ENCODE data around the gene TBL1X. TPM values are rescaled to one million over a fixed set of nuclear protein-coding genes. Genes with fewer than 3 reads are reported as not detected.

Gene TBL1X
- total RNA-seq, 6 experiments from 2014 or later = 18.0 to 40.7 (median 20.8) TPM

DNA sequence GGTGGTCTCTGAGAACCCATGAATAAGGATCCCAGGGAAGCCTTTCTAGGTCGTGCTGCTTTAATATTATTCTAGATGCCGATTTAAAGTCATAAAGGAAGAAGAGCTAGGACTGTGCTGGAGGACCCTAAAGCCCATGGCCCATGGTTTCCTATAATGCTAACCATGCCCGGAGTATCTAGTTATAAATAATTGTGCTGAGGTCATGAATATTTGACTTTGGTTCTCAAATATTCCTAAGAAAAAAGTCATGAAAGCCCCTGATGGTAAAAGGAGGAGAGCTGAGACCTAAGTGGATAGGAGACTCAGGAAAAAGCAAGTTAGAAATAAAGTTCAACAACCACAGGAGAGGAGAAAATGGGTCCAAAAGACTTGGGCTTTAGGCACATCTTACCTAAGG, 132.0 kb downstream of the TBL1X start:
- Histone ChIP-seq H3K27me3 (no peaks in the 10 kb centered on the region), H3K36me3 (no peaks in the 10 kb centered on the region), H3K9me3 (no peaks in the 10 kb centered on the region), H3K4me1 (no peaks in the 10 kb centered on the region), H3K27ac (no peak overlapping the region), H3K4me3 (no peak overlapping the region)
- no peak for TF ChIP-seq POLR2A (IDR thresholded peaks at IDR 0.05)
- TF ChIP-seq, protein P1, sequence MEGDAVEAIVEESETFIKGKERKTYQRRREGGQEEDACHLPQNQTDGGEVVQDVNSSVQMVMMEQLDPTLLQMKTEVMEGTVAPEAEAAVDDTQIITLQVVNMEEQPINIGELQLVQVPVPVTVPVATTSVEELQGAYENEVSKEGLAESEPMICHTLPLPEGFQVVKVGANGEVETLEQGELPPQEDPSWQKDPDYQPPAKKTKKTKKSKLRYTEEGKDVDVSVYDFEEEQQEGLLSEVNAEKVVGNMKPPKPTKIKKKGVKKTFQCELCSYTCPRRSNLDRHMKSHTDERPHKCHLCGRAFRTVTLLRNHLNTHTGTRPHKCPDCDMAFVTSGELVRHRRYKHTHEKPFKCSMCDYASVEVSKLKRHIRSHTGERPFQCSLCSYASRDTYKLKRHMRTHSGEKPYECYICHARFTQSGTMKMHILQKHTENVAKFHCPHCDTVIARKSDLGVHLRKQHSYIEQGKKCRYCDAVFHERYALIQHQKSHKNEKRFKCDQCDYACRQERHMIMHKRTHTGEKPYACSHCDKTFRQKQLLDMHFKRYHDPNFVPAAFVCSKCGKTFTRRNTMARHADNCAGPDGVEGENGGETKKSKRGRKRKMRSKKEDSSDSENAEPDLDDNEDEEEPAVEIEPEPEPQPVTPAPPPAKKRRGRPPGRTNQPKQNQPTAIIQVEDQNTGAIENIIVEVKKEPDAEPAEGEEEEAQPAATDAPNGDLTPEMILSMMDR (IDR thresholded peaks at IDR 0.05) = no peak
- DNase-seq (no peak), ATAC-seq (no peak)
- WGBS (ENCODE audit: insufficient coverage, low coverage, low lambda C conversion rate, missing lambda C conversion rate) = 80% methylated on average over 3 of the region's 3 CpGs
- intact Hi-C loops (cut with DNase I) = no loop called here

DNA sequence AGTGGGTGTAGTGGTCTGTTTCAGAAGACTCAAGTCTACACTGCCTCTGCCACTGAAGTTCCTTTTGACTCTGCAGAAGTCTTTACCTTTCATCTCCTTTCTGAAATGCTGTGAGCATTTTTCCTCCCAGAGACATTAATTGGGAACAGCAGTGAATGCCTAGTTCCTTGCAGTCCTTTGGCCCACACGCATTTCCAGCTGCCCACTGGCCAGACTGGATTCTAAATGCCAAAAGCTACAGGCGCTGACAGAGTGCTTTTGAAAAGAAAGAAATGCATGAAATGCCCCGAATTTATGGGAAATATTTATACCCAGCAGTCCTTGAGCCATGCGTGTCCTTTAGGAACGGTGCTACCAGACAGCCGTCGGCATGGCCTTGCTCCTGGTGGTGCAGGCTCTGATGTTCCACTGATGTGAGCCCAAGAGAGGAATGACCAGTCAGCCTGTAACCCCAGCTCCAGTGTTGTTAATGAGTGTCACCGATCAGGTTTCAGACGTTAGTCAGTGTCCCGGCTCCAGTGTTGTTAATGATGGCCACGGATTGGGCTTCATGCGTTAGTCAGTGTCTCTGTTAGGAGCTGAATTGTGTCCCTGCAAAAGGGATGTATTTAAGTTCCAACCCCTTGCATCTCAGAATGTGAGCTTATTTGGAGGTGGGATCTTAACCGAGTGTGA, 132.6 kb downstream of the TBL1X start:
- 82% methylated on average over 10 of the region's 13 CpGs for WGBS (ENCODE audit: insufficient coverage, low coverage, low lambda C conversion rate, missing lambda C conversion rate)
- no peaks in the 10 kb centered on the region for H3K4me1 ChIP-seq
- no peak overlapping the region for H3K27ac ChIP-seq
- DNase-seq = no peak
- ATAC-seq = no peak
- intact Hi-C loops (cut with DNase I) = no loop called here
- H3K4me3 ChIP-seq = no peak overlapping the region
- no peaks in the 10 kb centered on the region for H3K27me3 ChIP-seq
- no peaks in the 10 kb centered on the region for H3K36me3 ChIP-seq
- no peak for TF ChIP-seq POLR2A (IDR thresholded peaks at IDR 0.05)
- H3K9me3 ChIP-seq = no peaks in the 10 kb centered on the region

DNA sequence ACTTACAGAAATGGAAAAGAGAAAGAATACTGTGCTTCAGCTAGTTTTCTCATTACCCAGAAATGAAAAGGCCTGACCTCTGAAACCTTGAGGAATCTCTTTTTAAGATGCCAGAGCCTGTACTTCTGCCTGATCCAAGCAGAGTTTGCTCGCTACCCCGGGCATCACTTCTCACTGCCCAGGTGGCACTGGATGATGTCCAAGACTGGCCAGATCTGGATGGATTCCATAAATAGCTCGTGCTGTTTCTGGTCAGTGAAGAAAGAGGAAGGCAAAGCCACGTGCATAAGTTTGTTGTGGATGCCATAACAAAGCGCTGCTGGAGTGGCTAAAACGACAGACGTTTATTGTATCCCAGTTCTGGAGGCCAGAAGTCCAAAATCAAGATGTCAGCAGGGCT, 133.5 kb downstream of the TBL1X start:
- no peak overlapping the region for H3K4me3 ChIP-seq
- no peak for TF ChIP-seq POLR2A (IDR thresholded peaks at IDR 0.05)
- TF ChIP-seq, protein P1 (IDR thresholded peaks at IDR 0.05) = no peak
- no peaks in the 10 kb centered on the region for H3K36me3 ChIP-seq
- intact Hi-C loops (cut with DNase I) = no loop called here
- H3K4me1 ChIP-seq = peaks cover 0 to 2% (median 0%) of the 10 kb centered on the region in 4 donors
- no peaks in the 10 kb centered on the region for H3K27me3 ChIP-seq
- peak; percentile 30 to 77 (median 57) for ATAC-seq
- H3K27ac ChIP-seq = no peak overlapping the region
- 25% methylated on average over 7 of the region's 7 CpGs for WGBS (ENCODE audit: insufficient coverage, low coverage, low lambda C conversion rate, missing lambda C conversion rate)
- H3K9me3 ChIP-seq = no peaks in the 10 kb centered on the region
- DNase-seq = peak in 1 of 3 donors; percentile 54

DNA sequence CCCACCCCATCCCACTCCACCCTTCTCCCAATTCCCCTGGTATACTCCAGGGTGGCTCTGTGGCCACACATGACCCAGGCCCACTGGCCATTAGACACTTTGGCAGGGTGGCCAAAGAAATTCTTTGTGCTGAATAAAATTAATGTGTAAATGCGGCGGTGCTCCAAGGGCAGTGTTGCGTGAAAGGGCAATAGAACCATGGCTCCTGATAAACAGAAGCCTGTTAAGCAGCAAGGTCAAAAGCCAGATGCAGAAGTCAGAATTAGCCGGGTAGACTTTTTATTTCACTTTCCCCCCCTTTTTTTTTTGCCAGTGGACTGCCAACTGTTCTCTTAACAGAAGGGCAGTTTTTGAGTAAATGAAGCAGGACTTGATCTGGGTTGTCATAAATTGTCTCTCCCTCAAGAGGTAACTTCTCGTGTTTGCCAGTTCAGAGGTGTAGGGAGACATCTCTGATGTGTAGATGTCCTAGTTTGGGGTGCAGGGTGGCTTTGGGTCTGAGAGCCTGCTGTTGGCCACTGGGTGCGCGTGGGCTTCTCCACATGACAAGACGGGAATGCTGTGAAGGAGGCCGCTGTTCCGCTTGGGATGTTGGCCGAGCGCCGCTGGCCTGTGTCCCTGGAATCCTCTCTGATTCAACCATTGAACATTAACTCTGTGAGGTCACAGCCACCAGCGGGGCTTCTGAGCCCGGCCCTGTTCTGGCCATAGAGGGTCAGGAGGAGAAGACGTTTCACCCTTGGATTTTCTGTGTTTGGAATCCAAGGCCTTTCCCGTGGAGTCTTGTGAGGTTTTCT, 139.5 kb downstream of the TBL1X start:
- no peaks in the 10 kb centered on the region for H3K27me3 ChIP-seq
- H3K36me3 ChIP-seq = no peaks in the 10 kb centered on the region
- 32% methylated on average over 13 of the region's 17 CpGs for WGBS (ENCODE audit: insufficient coverage, low coverage, low lambda C conversion rate, missing lambda C conversion rate)
- peaks cover 0 to 37% (median 14%) of the 10 kb centered on the region in 4 donors for H3K4me1 ChIP-seq
- no peak overlapping the region for H3K4me3 ChIP-seq
- H3K27ac ChIP-seq = peak overlapping the region in 2 of 3 donors; percentile 62 to 82
- intact Hi-C loops (cut with DNase I) = no loop called here
- peak; percentile 77 to 86 (median 80) for DNase-seq
- ATAC-seq = peak; percentile 83 to 92 (median 89)
- TF ChIP-seq, protein P1 (IDR thresholded peaks at IDR 0.05) = no peak
- no peak for TF ChIP-seq POLR2A (IDR thresholded peaks at IDR 0.05)
- H3K9me3 ChIP-seq = no peaks in the 10 kb centered on the region

DNA sequence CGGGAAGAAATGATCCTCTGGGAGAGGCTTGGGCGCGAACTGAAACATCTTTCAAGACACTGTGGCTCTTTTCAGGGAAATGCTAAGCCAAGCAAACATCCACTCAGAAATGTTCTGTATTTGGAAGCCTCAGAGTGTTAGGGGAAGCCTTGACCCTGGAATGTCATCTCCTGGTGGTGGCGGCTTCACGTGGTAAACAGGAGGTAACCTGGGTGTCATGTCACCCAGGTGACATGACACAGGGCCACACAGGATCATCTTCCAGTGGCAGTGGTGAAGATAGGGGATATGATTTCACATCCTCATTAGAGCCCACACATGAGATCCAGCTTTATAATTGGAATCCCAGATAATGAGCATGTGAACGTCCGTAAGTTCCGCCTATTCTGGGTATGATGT, 140.0 kb downstream of the TBL1X start:
- H3K4me1 ChIP-seq = peaks cover 0 to 37% (median 14%) of the 10 kb centered on the region in 4 donors
- no peaks in the 10 kb centered on the region for H3K36me3 ChIP-seq
- H3K9me3 ChIP-seq = no peaks in the 10 kb centered on the region
- no peaks in the 10 kb centered on the region for H3K27me3 ChIP-seq
- H3K4me3 ChIP-seq = no peak overlapping the region
- no peak for DNase-seq
- WGBS (ENCODE audit: insufficient coverage, low coverage, low lambda C conversion rate, missing lambda C conversion rate) = 38% methylated on average over 7 of the region's 8 CpGs
- ATAC-seq = peak; percentile 30 to 64 (median 55)
- peak overlapping the region; percentile 25 to 82 (median 62) for H3K27ac ChIP-seq
- intact Hi-C loops (cut with DNase I) = no loop called here
- no peak for TF ChIP-seq POLR2A (IDR thresholded peaks at IDR 0.05)
- TF ChIP-seq, protein P1 (IDR thresholded peaks at IDR 0.05) = no peak
